AG04450 (cell line): Measurements from ENCODE around the gene CKS1B. TPM values are rescaled to one million over a fixed set of nuclear protein-coding genes. Genes with fewer than 3 reads are reported as not detected.

Experiments
- CTCF ChIA-PET: fragments of 300-600, 350-600 bp; formaldehyde crosslinking; extraction: SDS; loops from one replicate; lab custom pipeline; 2022; ENCODE audit warnings: antibody characterized with exemption, inconsistent platforms; lab: Charles Lee
- POLR2A ChIA-PET: fragments of 350-600 bp; formaldehyde crosslinking; extraction: SDS; loops from one replicate; lab custom pipeline; 2021; ENCODE audit warnings: antibody characterized with exemption, inconsistent platforms; lab: Yijun Ruan, JAX
- DNase-seq: peaks from one replicate; pipeline ENCODE4 v3.0.0-alpha.2; 2011; ENCODE audit warnings: low read depth, low spot score
- H3K27ac ChIP-seq: one replicate; pipeline ENCODE4 v1.5.1; 2012; ENCODE audit warnings: low read depth, low read length, control low read depth
- H3K27me3 ChIP-seq: one replicate; pipeline ENCODE4 v1.6.0; 2012; ENCODE audit warnings: low read length; ENCODE audit not compliant: control insufficient read depth, insufficient read depth
- H3K4me3 ChIP-seq: 2 replicates; pipeline ENCODE4 v1.5.1; 2011; ENCODE audit warnings: mild to moderate bottlenecking, low read depth, low read length, control low read depth
- H3K9me3 ChIP-seq: 2 replicates; pipeline ENCODE4 v1.5.1; 2012; ENCODE audit warnings: low read length; ENCODE audit not compliant: control insufficient read depth, insufficient read depth
- CTCF ChIP-seq: IDR thresholded peaks from 2 replicates; pipeline ENCODE4 v1.5.1; 2011; ENCODE audit warnings: low read depth, low read length, control low read depth, inconsistent platforms
- polyA plus RNA-seq: library from polyadenylated mRNA; depleted of rRNA; stranded (reverse); fragments of >200 nt; gene quantifications from 2 replicates; pipeline ENCODE4 v1.2.3, GENCODE V29; 2011

CKS1B gene
- polyA plus RNA-seq, 1 experiment: 81.3 TPM

DNA sequence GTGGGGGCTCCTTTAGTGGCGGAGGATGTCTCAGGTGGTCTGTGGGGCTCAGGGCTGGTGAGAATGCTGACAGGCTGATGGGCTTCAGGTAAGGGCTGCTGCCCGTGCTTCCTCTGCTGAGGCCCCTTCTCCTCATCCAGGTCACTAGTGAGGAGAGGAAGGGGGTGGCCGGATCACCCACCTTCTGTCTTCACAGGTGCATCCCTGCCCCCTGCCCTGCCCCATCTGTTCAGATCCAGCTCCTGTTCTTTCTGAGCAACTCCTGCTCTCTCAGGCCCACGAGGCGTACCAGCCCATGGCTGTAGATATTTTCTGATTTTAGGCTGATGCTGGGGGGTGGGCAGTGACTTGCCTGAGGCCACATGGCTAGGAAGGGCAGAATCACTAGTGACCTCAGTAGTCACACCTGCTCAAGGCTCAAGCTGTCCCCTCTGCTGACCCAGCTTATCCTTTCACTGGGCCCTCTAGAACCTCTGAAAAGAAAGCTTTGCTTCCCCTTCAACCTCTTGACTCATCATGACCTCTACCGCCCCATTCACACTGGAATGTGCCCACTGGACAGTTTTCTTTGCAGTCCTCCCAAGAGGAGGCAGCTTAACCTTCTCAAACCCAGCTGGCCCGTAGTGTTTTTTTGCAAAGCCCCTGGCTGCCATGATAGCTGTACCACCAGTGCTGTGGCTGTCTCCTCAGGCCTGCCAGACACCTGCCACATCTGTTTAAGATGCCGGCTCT lies 44.3 kb downstream of the CKS1B start:
- Histone ChIP-seq H3K9me3 (no peaks in the 10 kb centered on the region), H3K27ac (no peak overlapping the region), H3K4me3 (no peak overlapping the region), H3K27me3 (peaks cover 2% of the 10 kb centered on the region)
- ChIA-PET CTCF (interaction anchor here (0.6 to 3.6 kb wide), 10 partner anchors 7 to 383 kb away, joined by 3 to 38 read pairs (median 8); partner anchors contain the start of gene ADAM15), POLR2A (interaction anchor here (0.8 kb wide), 1 partner anchor 63 kb away, joined by 3 read pairs; no protein-coding TSS in a partner anchor)
- no peak for DNase-seq
- TF ChIP-seq CTCF: no peak

- DNase-seq: no peak
- peaks cover 5% of the 10 kb centered on the region for H3K27me3 ChIP-seq
- H3K9me3 ChIP-seq: no peaks in the 10 kb centered on the region
- CTCF ChIA-PET: interaction anchor here (0.6 to 3.6 kb wide), 5 partner anchors 12 to 153 kb away, joined by 3 to 38 read pairs (median 5); partner anchors contain the start of gene KRTCAP2
- POLR2A ChIA-PET: interaction anchor here (0.8 kb wide), 1 partner anchor 64 kb away, joined by 3 read pairs; no protein-coding TSS in a partner anchor
- H3K4me3 ChIP-seq: no peak overlapping the region
- TF ChIP-seq CTCF: no peak
- H3K27ac ChIP-seq: no peak overlapping the region
These were observed 45.1 kb downstream of the CKS1B start for GRCh38 chr1:155019377-155020245.

GRCh38 chr1:155022136-155022926 lies 47.9 kb downstream of the CKS1B start:
- ChIA-PET CTCF (interaction anchor here (0.9 to 1.4 kb wide), 4 partner anchors 10 to 39 kb away, joined by 3 to 6 read pairs (median 4); no protein-coding TSS in a partner anchor), POLR2A (interaction anchor here (0.6 kb wide), 1 partner anchor 18 kb away, joined by 3 read pairs; no protein-coding TSS in a partner anchor)
- peaks cover 5% of the 10 kb centered on the region for H3K27me3 ChIP-seq
- no peak for TF ChIP-seq CTCF
- no peaks in the 10 kb centered on the region for H3K9me3 ChIP-seq
- H3K4me3 ChIP-seq: no peak overlapping the region
- no peak for DNase-seq
- H3K27ac ChIP-seq: no peak overlapping the region

- ChIA-PET CTCF (interaction anchor here (0.9 to 1.4 kb wide), 3 partner anchors 10 to 39 kb away, joined by 3 to 6 read pairs (median 4); no protein-coding TSS in a partner anchor), POLR2A (interaction anchor here (0.6 kb wide), 1 partner anchor 18 kb away, joined by 3 read pairs; no protein-coding TSS in a partner anchor)
- no peak for TF ChIP-seq CTCF
- H3K9me3 ChIP-seq: no peaks in the 10 kb centered on the region
- DNase-seq: no peak
- H3K4me3 ChIP-seq: no peak overlapping the region
- H3K27me3 ChIP-seq: peaks cover 5% of the 10 kb centered on the region
- H3K27ac ChIP-seq: no peak overlapping the region
These were observed 48.4 kb downstream of the CKS1B start for GRCh38 chr1:155022927-155023236.
